Right forelimb (tissue), 1 donor: ENCODE results near the gene DNAH9.

ENCODE experiments used
- DNase-seq: peaks from one replicate; pipeline ENCODE4 v3.0.0-alpha.2; 2018

The DNAH9 gene, protein sequence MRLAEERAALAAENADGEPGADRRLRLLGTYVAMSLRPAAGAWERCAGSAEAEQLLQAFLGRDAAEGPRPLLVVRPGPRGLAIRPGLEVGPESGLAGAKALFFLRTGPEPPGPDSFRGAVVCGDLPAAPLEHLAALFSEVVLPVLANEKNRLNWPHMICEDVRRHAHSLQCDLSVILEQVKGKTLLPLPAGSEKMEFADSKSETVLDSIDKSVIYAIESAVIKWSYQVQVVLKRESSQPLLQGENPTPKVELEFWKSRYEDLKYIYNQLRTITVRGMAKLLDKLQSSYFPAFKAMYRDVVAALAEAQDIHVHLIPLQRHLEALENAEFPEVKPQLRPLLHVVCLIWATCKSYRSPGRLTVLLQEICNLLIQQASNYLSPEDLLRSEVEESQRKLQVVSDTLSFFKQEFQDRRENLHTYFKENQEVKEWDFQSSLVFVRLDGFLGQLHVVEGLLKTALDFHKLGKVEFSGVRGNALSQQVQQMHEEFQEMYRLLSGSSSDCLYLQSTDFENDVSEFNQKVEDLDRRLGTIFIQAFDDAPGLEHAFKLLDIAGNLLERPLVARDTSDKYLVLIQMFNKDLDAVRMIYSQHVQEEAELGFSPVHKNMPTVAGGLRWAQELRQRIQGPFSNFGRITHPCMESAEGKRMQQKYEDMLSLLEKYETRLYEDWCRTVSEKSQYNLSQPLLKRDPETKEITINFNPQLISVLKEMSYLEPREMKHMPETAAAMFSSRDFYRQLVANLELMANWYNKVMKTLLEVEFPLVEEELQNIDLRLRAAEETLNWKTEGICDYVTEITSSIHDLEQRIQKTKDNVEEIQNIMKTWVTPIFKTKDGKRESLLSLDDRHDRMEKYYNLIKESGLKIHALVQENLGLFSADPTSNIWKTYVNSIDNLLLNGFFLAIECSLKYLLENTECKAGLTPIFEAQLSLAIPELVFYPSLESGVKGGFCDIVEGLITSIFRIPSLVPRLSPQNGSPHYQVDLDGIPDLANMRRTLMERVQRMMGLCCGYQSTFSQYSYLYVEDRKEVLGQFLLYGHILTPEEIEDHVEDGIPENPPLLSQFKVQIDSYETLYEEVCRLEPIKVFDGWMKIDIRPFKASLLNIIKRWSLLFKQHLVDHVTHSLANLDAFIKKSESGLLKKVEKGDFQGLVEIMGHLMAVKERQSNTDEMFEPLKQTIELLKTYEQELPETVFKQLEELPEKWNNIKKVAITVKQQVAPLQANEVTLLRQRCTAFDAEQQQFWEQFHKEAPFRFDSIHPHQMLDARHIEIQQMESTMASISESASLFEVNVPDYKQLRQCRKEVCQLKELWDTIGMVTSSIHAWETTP (N-terminal part only)

DNA sequence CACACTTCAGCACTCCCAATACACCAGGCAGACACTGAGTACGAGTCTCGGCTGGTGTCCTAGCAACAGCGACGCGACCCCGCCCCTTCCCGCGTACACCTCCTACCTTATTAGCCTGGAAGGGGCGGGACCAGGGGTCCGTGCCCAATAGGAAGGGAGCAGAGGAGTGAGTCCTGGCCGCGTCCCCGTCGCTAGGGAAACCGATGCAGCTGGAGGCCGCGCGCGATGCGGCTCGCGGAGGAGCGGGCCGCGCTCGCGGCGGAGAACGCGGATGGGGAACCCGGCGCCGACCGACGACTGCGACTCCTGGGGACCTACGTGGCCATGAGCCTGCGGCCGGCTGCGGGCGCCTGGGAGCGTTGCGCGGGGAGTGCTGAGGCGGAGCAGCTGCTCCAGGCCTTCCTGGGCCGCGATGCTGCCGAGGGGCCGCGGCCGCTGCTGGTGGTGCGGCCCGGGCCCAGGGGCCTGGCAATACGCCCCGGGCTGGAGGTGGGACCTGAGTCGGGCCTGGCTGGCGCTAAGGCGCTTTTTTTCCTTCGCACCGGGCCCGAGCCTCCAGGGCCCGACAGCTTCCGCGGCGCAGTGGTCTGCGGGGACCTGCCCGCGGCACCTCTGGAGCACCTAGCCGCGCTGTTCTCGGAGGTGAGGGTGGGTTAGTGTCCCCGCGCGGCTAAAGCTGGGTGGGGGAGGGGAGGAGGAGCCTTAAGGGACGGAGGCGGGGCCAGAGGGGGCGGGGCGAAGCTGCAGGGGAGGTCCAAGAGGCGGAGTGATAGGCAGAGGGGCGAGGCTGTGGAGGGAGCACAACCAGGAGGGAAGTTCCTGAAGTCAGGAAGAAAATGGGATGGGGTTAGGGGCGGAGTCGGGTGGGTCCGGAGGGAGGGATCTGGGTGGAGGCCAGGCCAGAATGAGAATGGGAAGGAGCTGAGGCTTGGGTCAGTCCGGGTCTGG is at the start of gene DNAH9:
Gene DNAH9, plus strand, starts transcription at position 197 of the 948 bp plus-strand sequence. Its CDS starts 29 bp downstream, at position 226.
- DNase-seq = peak; percentile 95

DNA sequence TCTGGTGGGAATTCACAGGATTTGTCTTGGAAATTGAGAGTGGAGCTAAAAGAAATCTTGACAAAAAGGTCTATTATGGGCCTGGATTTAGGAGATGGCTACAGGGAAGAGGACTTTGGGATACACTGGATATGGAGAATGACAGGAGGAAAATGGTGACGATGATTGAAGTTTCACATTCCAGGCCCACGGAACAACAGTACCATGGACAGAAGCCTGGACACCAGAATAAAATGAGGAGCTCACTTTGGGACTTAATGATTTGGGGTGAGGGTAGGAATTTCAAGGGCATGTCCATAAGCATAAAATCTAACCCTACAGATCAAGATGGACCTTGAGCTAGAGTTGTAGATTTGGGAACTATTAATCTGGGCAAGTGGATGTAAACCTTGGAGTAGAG is 47.8 kb upstream of the DNAH9 start:
- no peak for DNase-seq

DNA sequence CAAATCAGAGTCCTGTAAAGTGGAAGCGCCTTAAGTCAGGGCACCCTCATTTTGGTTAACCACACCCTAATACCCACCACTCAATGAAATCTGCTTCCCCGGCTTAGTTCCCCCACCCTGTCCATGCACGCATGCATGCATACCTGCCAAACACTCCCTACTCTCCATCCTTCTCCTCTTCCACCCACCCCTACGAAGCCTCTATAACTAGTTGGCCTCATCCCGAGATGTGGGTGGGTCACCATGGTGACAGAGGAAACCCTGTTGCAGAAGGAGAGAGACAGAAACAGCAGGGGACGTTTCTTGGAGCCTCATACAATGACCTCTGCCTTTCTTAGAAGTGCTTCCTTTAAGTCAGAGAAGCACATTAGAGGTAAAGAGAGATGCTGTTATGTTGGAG is 46.8 kb upstream of the DNAH9 start:
- no peak for DNase-seq

DNA sequence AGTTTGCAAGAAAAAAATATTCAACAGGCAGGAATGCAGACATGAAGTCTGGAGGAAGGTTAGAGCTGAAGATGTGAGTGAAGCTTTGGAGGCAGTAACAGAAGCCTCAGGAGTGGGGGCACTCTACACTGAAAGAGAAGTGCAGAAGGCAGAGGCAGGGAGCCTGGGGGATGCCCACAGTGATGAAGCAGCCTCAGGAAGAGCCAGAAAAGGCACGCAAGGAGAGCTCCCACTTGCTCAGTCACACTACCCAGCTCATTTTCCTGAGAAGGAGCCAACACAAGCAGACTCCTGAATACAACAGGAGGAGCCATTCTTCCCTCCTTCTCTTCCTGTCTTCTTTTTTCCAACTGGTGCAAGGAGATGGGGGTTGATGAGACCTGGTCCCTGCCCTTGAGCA is 45.1 kb upstream of the DNAH9 start:
- DNase-seq = no peak

DNA sequence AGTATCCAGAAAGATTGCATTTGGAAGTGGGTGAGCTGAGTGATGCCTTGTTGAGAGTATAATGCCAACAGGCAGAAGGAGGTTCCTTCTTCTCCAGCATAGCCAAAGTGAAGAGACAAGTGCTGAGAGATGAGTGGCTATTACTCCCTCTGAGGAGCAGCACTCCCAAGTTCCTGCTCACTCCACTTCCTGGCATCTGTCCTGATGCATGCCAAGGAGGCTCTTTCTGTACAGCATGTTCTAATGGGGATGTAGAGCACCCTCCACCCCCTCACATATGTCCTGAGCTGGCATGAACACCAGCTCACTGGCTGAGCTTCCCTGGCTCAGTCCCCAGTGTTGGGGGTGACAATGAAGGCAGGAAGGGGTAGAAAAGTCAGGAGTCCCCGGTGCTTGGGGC is 44.2 kb upstream of the DNAH9 start:
- DNase-seq = no peak

DNA sequence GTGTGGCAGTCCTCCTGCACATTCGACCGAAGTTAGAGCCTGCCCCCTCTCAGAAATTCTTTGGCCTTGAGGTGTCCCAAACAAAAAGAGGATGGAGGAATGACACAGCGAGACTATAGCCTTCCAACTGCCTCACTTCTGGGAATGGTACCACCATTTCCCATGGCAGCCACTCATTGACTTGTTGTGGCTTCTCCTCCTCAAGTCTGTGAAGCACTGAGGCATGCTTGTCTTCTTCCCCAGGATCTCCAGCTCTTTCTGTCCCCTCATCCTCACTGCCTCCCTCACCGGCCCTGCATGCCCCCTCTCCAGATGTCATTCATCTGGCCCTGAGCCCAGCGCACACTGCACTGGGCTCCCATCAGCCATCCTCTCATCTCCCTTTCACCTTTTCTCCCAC is 43.7 kb upstream of the DNAH9 start:
- no peak for DNase-seq

DNA sequence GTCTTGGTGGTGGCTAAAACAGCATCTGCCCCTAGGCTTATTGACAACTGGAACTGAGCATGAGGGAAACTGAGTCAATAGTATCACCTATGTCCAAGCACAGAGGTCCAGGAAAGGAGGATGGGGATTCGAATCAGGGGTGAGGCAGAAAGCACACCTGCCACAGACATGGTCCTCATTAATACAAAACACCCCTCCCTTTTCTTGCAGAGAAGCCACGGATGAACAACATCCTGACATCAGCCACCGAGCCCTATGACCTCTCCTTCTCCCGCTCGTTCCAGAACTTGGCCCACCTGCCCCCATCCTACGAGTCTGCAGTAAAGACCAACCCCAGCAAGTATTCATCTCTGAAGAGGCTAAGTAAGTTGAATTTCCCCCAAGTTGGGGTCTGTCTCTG is 42.7 kb upstream of the DNAH9 start:
- no peak for DNase-seq

DNA sequence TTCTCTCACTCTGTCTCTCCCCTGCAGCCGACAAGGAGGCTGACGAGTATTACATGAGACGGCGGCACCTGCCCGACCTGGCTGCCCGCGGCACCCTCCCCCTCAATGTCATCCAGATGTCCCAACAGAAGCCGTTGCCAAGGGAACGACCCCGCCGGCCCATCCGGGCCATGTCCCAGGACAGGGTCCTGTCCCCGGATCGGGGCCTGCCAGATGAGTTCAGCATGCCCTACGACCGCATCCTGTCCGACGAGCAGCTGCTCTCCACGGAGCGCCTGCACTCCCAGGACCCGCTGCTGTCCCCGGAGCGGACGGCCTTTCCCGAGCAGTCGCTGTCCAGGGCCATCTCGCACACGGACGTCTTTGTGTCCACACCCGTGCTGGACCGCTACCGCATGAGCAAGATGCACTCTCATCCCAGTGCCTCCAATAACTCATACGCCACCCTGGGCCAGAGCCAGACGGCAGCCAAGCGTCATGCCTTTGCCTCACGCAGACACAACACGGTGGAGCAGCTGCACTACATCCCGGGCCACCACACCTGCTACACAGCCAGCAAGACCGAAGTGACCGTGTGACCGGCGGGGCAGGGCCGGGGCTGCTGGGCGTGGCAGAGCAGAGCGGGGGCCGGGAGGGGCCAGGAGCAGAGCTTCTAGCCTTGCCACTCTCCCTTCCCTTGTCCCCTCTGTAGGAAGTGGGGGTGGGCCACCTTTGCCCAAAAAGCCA is 40.4 kb upstream of the DNAH9 start:
- DNase-seq = no peak

DNA sequence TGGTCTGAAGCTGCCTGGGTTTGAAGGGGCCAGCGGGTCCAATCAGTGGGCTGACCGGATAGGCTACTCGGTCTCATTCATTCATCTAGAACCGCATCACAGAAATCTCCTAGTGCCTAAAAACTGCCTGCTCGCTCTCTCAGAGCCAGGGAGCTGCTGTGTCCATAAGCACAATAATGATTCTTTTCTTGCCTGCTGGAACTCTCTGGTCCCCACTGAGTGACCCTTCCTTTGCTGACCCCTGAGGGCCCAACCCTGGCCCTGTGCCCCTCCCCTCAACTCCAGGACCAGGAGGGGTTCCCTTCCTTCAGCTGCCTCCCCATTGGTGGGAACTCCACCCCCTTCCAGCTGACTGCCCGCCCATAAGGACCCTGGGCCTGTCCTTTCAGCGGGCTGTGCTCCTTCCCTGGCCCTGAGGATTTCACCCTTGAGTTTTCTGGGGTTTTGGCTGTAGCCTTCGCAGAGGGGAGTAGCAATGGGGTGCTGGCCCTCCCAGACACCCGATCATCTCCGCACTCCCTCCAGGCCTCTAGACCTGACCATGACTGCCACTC is 39.5 kb upstream of the DNAH9 start:
- no peak for DNase-seq

DNA sequence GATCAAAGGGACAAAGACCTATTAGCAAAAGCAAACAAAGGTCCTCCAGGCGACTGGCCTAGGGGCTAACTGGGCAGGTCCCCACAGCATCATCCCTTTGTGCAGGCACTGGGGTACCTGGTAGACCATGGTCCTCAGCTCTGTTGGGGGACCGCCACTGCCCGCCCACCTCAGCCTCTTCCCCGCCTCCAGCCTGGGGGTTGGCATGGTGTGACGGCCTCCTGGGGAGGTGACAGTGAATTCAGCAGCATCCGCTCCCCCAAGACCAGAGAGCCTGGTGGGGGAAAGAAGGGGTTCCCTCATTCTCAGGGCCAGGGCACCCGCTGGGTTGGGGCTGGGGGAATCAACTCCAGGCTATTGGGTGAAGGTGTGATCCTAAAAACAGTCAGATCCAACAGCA is 38.7 kb upstream of the DNAH9 start:
- DNase-seq = no peak

DNA sequence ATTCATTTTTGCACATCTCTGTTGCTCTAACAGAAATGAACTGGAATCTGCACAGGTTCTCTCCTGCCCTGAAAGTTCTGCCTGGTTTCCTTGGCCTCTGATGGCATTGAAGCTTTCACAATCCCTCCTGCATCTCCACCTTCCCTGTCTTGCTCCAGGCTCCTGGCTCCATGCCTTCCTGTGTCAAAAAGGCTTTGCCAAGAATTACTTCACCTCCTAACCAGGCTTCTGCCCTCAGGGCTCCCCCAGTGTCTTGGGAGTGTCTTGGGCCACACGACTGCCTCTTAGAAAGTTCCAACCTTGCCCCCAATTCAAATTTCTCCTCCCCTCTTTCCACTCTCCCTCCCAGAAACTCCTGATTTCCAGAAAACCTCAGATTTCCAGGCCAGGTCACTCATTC is 37.0 kb upstream of the DNAH9 start:
- no peak for DNase-seq

DNA sequence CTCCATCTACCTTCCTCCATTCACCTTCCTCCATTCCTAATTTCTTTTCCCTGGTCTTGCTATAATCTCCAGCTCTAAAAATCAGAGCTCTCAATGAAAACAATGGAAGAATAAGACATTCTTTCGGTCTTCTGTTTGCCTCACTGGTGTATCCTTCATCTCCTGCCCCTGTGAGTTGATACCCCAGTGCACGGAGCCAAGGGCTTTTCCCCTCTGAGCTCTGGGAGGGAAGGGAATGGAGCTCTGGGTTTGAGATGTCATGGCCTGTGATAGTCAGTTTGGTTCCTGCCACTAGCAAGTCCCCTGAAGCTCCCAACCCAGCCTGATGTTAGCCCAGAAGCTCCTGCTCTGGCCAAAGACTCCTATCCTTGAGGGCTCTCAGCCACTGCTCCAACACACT is 36.6 kb upstream of the DNAH9 start:
- DNase-seq = no peak

DNA sequence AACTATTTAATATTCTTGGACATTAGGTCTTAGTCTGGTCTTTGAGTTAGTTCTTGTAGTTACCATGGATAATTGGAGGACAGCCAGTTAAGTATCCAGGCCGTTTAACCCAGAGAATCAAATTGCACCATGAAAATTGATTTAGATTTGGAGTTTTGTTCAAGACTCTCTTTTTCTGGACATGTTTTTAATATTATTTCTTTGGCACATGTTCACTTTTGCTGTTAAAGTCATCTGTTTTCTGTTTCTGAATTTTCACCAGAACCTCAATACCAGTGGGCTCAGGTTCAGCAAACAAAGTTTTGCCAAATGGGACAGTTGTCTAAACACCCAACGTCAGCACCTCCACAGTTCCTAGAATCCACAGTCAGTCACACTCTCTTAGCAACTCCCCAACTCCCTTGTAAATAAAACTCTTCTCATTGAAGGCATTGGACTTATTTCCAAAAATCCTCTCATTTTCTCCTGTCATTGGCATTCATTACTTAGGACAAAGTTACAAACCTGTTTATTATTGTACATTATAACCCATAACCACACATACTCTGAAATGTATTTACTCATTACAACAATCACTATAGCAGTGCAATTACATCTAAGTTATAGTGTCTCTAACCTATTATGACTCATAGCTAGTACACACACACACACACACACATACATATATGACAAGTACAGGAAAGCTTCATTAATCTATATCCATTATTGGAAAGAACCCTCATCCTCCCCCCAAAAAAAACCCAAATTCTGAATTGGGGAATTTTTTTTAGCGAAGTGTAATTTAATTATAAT is 33.5 kb upstream of the DNAH9 start:
- peak; percentile 75 for DNase-seq

DNA sequence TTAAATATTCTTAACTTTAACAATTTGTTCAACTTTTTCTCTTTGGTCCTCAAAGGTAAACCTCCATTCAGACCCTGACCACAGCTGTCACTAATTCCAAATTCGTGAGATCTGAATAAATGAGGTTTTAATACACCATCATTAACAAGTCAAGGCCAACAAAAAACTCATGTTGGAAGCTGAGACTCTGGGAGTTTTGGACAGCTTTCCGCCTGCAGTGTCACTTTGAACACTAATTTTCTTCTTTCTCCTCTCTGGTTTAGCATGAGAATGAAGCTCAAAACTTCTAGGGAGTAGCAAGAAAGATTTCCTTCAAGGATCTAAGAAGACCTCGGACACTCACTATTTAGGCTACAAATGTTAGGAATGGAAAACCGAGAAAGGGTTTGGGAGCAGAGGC is 32.7 kb upstream of the DNAH9 start:
- no peak for DNase-seq

DNA sequence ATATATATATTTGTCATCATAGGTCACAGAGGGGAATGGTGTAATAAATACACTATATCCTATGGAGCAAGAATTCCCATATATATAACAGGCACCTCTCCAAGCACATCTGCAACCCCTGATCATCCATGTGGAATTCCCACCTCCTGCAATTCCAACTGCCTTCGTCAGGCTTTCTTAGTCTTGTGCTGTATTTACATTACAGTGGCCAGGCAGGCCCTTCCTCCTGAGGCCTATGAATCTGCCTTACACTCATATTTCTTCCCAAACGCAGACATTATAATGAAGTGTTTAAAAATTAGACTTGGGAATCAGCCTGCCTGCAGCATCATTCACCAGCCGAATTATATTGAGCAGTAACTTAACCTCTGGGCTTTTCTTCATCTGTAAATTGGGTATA is 19.3 kb upstream of the DNAH9 start:
- DNase-seq = no peak

DNA sequence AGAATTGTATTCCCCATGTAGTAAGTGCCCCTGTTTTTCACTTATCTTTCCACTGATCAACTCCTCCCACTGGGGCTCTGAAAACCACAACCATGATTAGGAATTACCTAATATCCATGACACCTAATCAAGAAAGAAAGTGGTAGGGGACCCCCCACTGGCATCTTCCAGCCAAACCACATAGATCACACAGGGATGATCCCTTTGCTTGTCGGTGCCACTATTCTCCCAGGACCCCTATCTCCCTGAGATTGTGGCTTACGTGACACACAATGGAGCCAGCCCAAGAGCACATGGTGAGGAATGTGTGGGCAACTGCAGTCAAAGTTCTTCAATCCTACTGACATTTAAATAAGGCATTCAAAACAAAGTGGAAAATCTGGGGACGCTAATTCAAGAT is 17.6 kb upstream of the DNAH9 start:
- no peak for DNase-seq

DNA sequence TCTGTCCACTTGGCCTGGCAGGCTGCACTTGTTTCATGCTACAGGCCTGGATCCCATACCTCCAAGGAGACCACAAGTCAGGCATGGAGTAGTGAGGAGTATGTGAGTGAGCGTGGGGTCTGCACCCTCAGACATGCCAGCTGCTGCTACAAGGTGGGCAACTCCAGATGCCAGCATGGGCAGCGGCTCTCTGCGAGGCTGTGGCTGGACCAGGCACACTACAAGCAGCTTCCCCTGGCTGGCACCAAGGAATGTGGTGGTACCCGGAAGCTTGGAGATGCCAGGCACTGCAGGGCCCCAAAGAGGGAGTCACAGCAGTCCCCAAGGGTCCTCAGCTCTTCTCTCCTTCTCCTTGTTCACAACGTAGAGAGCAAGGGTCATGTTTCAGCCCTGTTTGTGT is 16.1 kb upstream of the DNAH9 start:
- DNase-seq = no peak

DNA sequence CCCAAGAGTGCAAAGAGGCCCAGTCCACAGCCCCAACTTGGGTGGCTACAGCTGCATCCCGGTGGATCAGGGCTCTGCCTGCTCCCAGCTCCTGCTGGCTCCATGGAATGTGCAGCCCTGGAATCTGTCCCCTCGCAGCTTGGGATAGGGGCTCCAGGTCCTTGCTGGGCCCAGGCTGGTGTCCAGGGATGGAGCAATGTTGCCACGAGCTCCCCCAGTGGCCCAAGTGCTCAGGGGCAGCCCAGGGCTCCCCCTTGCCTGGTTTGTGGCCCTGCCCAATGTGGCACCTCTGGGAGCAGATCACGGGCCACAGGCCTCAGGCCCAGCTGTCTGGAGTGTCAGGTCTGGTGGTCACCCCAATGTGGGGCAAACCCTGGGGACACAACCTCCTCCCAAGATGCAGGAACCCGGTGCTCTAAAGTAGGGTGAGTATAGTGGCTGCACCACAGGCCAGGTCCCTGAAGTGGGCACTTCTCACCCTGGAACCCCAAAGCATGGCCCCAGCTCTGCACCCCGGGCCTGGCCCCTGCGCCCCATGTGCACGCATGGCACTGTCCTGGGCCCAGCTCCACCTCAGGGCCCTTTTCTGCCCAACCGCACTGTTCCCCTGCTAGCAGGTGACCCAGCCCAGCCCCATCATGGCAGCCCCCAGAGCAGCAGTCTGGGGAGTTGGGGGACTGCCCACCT is 14.8 kb upstream of the DNAH9 start:
- DNase-seq = no peak

DNA sequence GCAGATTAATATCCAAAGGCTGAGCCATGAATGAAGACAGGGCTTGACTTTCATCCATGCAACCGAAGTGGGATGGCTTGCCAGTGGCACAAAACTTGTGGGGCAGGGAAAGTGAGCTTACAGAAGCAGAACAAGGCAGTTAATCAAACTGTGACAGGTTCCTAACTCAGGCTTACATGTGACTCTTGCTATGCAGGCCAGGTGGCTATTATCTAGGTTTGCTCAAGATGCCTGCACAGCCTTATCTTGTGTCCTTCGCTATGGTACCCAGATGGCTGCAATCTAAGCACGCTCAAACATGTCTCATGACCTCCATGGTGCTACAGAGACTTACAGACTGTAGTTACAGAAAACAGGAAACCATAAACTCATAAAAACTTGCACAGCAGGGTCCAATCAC is 8.6 kb upstream of the DNAH9 start:
- DNase-seq = no peak

DNA sequence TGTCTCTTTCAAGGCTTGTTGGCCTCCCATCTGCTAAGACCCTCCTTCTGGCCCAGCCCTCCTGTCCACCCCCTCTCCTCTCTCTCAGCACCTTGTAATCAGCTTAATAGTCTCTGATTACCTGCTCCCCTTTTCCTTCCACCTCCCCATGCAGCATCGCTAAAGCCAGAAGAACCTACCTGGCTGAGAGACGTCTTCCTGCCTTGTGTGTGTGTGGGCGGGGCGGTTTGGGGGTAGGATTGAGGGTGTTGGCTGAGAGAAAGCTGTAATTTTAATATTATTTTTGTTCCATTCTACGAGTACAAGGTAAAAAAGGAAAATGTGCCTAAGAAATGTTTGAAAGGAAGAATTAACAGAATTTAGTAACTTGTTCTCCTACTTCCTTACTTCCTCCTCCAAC is 3.4 kb downstream of the DNAH9 start:
- no peak for DNase-seq
